ENCODE measurements around the gene GPR156.
"Not testable (repeated sequence)": the region's sequence is repeated elsewhere in the genome, so short reads cannot be mapped to it uniquely, and the experiment has no call there.

Gene GPR156

DNA sequence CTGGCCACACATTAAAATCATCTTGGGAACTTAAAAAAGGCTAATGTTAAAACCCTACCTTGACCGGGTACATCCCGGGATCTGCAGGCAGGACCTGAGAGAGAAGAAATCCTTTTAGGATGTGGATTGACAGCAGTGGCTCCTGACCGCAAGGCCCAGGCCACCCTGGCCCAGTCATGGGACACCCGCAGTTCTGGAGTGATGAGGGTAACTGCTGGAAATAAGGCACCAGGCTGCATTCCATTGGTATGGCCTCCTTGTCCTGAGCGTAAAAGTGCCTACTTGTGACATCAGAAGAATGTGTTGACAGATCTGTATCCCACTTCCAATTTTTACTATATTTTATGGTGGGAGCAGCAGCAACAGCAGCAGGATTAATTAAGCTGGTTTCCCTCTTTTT lies 127.3 kb downstream of the GPR156 start:
- Histone ChIP-seq H3K4me3 (ENCODE audit: insufficient read depth, low read length, poor library complexity, severe bottlenecking) (no peak overlapping the region), H3K9ac (ENCODE audit: low read length) (no peak overlapping the region), H3K9me2 (replicated peaks; ENCODE audit: insufficient read depth, low read length) (no peaks in the 10 kb centered on the region), H3F3A (ENCODE audit: insufficient read depth) (no peaks in the 10 kb centered on the region), H3K9me3 (ENCODE audit: insufficient read depth, low read length) (peaks cover 15% of the 10 kb centered on the region; the same call in 1 of the 2 replicates), H3K4me2 (ENCODE audit: low read depth, low read length, poor library complexity, severe bottlenecking) (no peak overlapping the region), H3K27me3 (ENCODE audit: low read length) (no peaks in the 10 kb centered on the region), H3K79me2 (ENCODE audit: insufficient read depth, low read length) (no peaks in the 10 kb centered on the region), H3K36me3 (ENCODE audit: low read length) (no peaks in the 10 kb centered on the region), H4K20me1 (ENCODE audit: low read depth, low read length) (no peaks in the 10 kb centered on the region), H2AFZ (ENCODE audit: low read depth, low read length, severe bottlenecking) (no peak overlapping the region), H3K27ac (ENCODE audit: low read depth, low read length) (no peak overlapping the region)
- TF ChIP-seq EZH2phosphoT487 (conservative IDR thresholded peaks at IDR 0.05; ENCODE audit: low read length): no peak
- TF ChIP-seq, protein P1, sequence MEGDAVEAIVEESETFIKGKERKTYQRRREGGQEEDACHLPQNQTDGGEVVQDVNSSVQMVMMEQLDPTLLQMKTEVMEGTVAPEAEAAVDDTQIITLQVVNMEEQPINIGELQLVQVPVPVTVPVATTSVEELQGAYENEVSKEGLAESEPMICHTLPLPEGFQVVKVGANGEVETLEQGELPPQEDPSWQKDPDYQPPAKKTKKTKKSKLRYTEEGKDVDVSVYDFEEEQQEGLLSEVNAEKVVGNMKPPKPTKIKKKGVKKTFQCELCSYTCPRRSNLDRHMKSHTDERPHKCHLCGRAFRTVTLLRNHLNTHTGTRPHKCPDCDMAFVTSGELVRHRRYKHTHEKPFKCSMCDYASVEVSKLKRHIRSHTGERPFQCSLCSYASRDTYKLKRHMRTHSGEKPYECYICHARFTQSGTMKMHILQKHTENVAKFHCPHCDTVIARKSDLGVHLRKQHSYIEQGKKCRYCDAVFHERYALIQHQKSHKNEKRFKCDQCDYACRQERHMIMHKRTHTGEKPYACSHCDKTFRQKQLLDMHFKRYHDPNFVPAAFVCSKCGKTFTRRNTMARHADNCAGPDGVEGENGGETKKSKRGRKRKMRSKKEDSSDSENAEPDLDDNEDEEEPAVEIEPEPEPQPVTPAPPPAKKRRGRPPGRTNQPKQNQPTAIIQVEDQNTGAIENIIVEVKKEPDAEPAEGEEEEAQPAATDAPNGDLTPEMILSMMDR (IDR thresholded peaks at IDR 0.05; ENCODE audit: insufficient read depth, low read length, poor library complexity, severe bottlenecking): no peak

DNA sequence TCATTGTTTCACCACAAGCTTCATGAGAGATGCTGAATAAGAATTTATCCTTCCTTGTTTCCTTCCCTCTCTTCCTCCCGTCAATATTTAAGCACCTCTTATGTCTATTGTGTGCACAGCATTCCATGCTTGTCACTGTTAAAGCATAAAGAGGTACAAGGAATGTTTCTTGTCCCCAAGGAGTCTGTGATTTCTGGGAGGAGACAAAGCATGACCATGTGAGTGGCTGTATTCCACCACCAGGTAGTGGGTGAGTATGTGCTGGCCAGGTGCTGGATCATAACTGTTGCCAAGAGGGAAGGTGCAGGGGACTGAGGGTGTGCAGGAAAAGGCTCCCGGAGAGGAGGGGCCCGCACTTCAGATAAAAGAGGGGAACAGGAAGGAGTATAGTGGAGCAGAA lies 127.9 kb downstream of the GPR156 start:
- Histone ChIP-seq H3K36me3 (ENCODE audit: low read length) (no peaks in the 10 kb centered on the region), H3K9me2 (replicated peaks; ENCODE audit: insufficient read depth, low read length) (no peaks in the 10 kb centered on the region), H3K79me2 (ENCODE audit: insufficient read depth, low read length) (no peaks in the 10 kb centered on the region), H3K4me2 (ENCODE audit: low read depth, low read length, poor library complexity, severe bottlenecking) (no peak overlapping the region), H4K20me1 (ENCODE audit: low read depth, low read length) (no peaks in the 10 kb centered on the region), H3K4me3 (ENCODE audit: insufficient read depth, low read length, poor library complexity, severe bottlenecking) (no peak overlapping the region), H3K27ac (ENCODE audit: low read depth, low read length) (no peak overlapping the region), H3F3A (ENCODE audit: insufficient read depth) (no peaks in the 10 kb centered on the region), H3K9me3 (ENCODE audit: insufficient read depth, low read length) (peaks cover 15% of the 10 kb centered on the region; the same call in 1 of the 2 replicates), H2AFZ (ENCODE audit: low read depth, low read length, severe bottlenecking) (no peak overlapping the region), H3K27me3 (ENCODE audit: low read length) (no peaks in the 10 kb centered on the region), H3K9ac (ENCODE audit: low read length) (no peak overlapping the region)
- TF ChIP-seq, protein P1 (IDR thresholded peaks at IDR 0.05; ENCODE audit: insufficient read depth, low read length, poor library complexity, severe bottlenecking): no peak
- no peak for TF ChIP-seq EZH2phosphoT487 (conservative IDR thresholded peaks at IDR 0.05; ENCODE audit: low read length)

DNA sequence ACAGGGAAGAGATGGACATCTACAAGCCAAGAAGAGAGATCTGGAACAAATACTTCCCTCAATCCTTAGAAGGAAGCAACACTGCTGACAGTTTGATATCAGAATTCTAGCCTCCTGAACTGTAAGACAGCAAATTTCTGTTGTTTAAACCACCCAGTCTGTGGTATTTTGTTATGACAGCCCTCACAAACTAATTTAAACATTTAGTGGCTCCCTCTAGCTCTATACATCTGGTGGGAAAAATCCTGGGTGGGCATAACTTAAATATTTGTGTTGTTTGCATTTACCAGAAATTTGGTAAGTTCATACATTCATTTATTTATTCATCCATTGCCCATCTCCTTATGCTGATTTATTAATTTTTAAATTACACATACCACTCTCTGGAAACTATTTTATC lies 128.3 kb downstream of the GPR156 start:
- Histone ChIP-seq H3K27me3 (ENCODE audit: low read length) (no peaks in the 10 kb centered on the region), H3K4me3 (ENCODE audit: insufficient read depth, low read length, poor library complexity, severe bottlenecking) (no peak overlapping the region), H2AFZ (ENCODE audit: low read depth, low read length, severe bottlenecking) (no peak overlapping the region), H3K27ac (ENCODE audit: low read depth, low read length) (no peak overlapping the region), H3K4me2 (ENCODE audit: low read depth, low read length, poor library complexity, severe bottlenecking) (no peak overlapping the region), H4K20me1 (ENCODE audit: low read depth, low read length) (no peaks in the 10 kb centered on the region), H3K79me2 (ENCODE audit: insufficient read depth, low read length) (no peaks in the 10 kb centered on the region), H3K9ac (ENCODE audit: low read length) (no peak overlapping the region), H3K9me2 (replicated peaks; ENCODE audit: insufficient read depth, low read length) (no peaks in the 10 kb centered on the region), H3K36me3 (ENCODE audit: low read length) (no peaks in the 10 kb centered on the region), H3K9me3 (ENCODE audit: insufficient read depth, low read length) (peaks cover 15% of the 10 kb centered on the region; the same call in 1 of the 2 replicates), H3F3A (ENCODE audit: insufficient read depth) (no peaks in the 10 kb centered on the region)
- TF ChIP-seq, protein P1 (IDR thresholded peaks at IDR 0.05; ENCODE audit: insufficient read depth, low read length, poor library complexity, severe bottlenecking): no peak
- TF ChIP-seq EZH2phosphoT487 (conservative IDR thresholded peaks at IDR 0.05; ENCODE audit: low read length): no peak

DNA sequence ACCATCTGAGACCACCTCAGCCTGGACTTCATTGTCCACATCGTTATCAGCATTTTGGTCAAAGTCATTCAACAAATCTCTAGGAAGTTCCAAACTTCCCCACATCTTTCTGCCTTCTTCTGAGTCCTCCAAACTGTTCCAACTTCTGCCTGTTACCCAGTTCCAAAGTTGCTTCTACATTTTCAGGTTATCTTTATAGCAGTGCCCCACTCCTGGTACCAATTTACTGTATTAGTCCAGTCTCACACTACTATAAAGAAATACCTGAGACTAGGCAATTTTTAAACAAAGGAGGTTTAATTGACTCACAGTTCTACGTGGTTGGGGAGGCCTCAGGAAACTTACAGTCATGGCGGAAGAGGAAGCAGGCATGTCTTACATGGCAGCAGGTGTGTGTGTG lies 129.3 kb downstream of the GPR156 start:
- H3K36me3 ChIP-seq (ENCODE audit: low read length); H3K9ac ChIP-seq (ENCODE audit: low read length); H3K4me3 ChIP-seq (ENCODE audit: insufficient read depth, low read length, poor library complexity, severe bottlenecking); H3K79me2 ChIP-seq (ENCODE audit: insufficient read depth, low read length); H3F3A ChIP-seq (ENCODE audit: insufficient read depth); H3K4me2 ChIP-seq (ENCODE audit: low read depth, low read length, poor library complexity, severe bottlenecking); H3K9me2 ChIP-seq (replicated peaks; ENCODE audit: insufficient read depth, low read length); H2AFZ ChIP-seq (ENCODE audit: low read depth, low read length, severe bottlenecking); H3K27ac ChIP-seq (ENCODE audit: low read depth, low read length); H3K27me3 ChIP-seq (ENCODE audit: low read length); H4K20me1 ChIP-seq (ENCODE audit: low read depth, low read length): not testable (repeated sequence)
- H3K9me3 ChIP-seq (ENCODE audit: insufficient read depth, low read length): peaks cover 15% of the 10 kb centered on the region; the same call in 1 of the 2 replicates
